Panc1 (cell line): ENCODE results near the gene FOXR2. TPM values are rescaled to one million over a fixed set of nuclear protein-coding genes. Genes with fewer than 3 reads are reported as not detected.

Source experiments
- ATAC-seq: fragments of 200-7000 bp; cut with Tn5 transposase; 2 replicates; pipeline ENCODE4 v1.9.1; 2020; ENCODE audit warnings: mild to moderate bottlenecking, moderate library complexity
- BruUV-seq: library from RNA; stranded (reverse); fragments of 400-500 nt; replicated peaks from 2 replicates; lab custom pipeline; 2021; lab: Mats Ljungman, UMichigan
- CTCF ChIA-PET: fragments of 300-600 bp; sonication (Branson Sonifier 250); formaldehyde crosslinking; loops from one replicate; lab custom pipeline; 2022; ENCODE audit warnings: antibody characterized with exemption; lab: Charles Lee
- POLR2A ChIA-PET: fragments of 300-600 bp; sonication (Branson Sonifier 250); formaldehyde crosslinking; loops from one replicate; lab custom pipeline; 2022; ENCODE audit warnings: antibody characterized with exemption; lab: Charles Lee
- DNase-seq: peaks from one replicate; pipeline ENCODE4 v3.0.0-alpha.2; 2010; ENCODE audit warnings: low read depth, low spot score
- H3K27ac ChIP-seq: 2 replicates; pipeline ENCODE4 v1.5.1; 2011; ENCODE audit warnings: mild to moderate bottlenecking, low read length, inconsistent platforms
- H3K27me3 ChIP-seq: fragments of 200-500 bp; sonication (Bioruptor generic); 2 replicates; pipeline ENCODE4 v1.6.0; 2014; ENCODE audit warnings: low read length, inconsistent platforms; ENCODE audit not compliant: control insufficient read depth, insufficient read depth
- H3K36me3 ChIP-seq: fragments of 200-500 bp; sonication (Bioruptor generic); 2 replicates; pipeline ENCODE4 v1.5.1; 2014; ENCODE audit warnings: inconsistent platforms, mild to moderate bottlenecking, low read length, moderate library complexity; ENCODE audit not compliant: control insufficient read depth, insufficient read depth
- H3K4me1 ChIP-seq: 2 replicates; pipeline ENCODE4 v1.5.1; 2011; ENCODE audit warnings: inconsistent platforms, mild to moderate bottlenecking, low read length, moderate library complexity; ENCODE audit not compliant: control insufficient read depth, insufficient read depth
- H3K4me3 ChIP-seq, 2 experiments: 2 replicates each; pipeline ENCODE4 v1.5.1; 2011 to 2012; ENCODE audit warnings: low read depth in 2 of 2, low read length in 2 of 2, mild to moderate bottlenecking in 2 of 2, inconsistent platforms in 1 of 2, moderate library complexity in 1 of 2
- H3K9me3 ChIP-seq: fragments of 200-500 bp; sonication (Bioruptor generic); 2 replicates; pipeline ENCODE4 v1.5.1; 2014; ENCODE audit warnings: low read depth, mild to moderate bottlenecking, inconsistent platforms, low read length, moderate library complexity; ENCODE audit not compliant: control insufficient read depth, insufficient read depth
- CTCF ChIP-seq: fragments of 450-650 bp; IDR thresholded peaks from 2 replicates; pipeline ENCODE4 v1.5.1; 2017; ENCODE audit warnings: mild to moderate bottlenecking
- POLR2AphosphoS5 ChIP-seq: IDR thresholded peaks from 2 replicates; pipeline ENCODE4 v1.6.1; 2012; ENCODE audit warnings: mild to moderate bottlenecking, low read depth, low read length, moderate library complexity
- REST ChIP-seq, 2 experiments: IDR thresholded peaks; 2 replicates each; pipeline ENCODE4 v1.6.1; 2011 to 2012; ENCODE audit warnings: low read depth in 2 of 2, control low read depth in 1 of 2, low read length in 1 of 2, mild to moderate bottlenecking in 1 of 2, moderate library complexity in 1 of 2; ENCODE audit not compliant: insufficient read depth in 1 of 2
- SIN3A ChIP-seq: IDR thresholded peaks from 2 replicates; pipeline ENCODE4 v1.6.1; 2012; ENCODE audit warnings: low read depth, mild to moderate bottlenecking, low read length, moderate library complexity, borderline replicate concordance; ENCODE audit not compliant: insufficient read depth
- TCF7L2 ChIP-seq: IDR thresholded peaks from 2 replicates; pipeline ENCODE4 v1.6.1; 2011; ENCODE audit warnings: mild to moderate bottlenecking, low read depth, low read length, inconsistent platforms
- in situ Hi-C: cut with HindIII; loops from 2 replicates; pipeline ENCODE4 v1.10.0; 2016; ENCODE audit warnings: low sequenced_read_pairs, low pct_unique_long_range_greater_than_20kb
- intact Hi-C: fragments of 100-400 bp; cut with micrococcal nuclease; formaldehyde crosslinking; loops from one replicate; pipeline ENCODE4 v1.10.0; 2022; ENCODE audit not compliant: unreplicated experiment
- total RNA-seq: library from RNA; stranded (reverse); gene quantifications from one replicate; pipeline ENCODE4 v1.2.1, GENCODE V29; 2021; ENCODE audit not compliant: unreplicated experiment

Gene FOXR2
- total RNA-seq, 1 experiment from 2014 or later = not detected

GRCh38 chrX:55619547-55619946, 3.7 kb upstream of the FOXR2 start:
- intact Hi-C loops (no loop called here), in situ Hi-C loops (no loop called here)
- BruUV-seq = no TSS peak
- H3K4me1 ChIP-seq = no peaks in the 10 kb centered on the region
- H3K36me3 ChIP-seq = no peaks in the 10 kb centered on the region
- ATAC-seq (no peak), DNase-seq (no peak)
- POLR2A ChIA-PET = no interaction called here
- CTCF ChIA-PET = no interaction called here
- H3K9me3 ChIP-seq = no peaks in the 10 kb centered on the region
- no peaks in the 10 kb centered on the region for H3K27me3 ChIP-seq
- no peak for TF ChIP-seq CTCF
- no peak for TF ChIP-seq TCF7L2
- no peak overlapping the region for H3K27ac ChIP-seq
- no peak overlapping the region for H3K4me3 ChIP-seq

GRCh38 chrX:55624403-55624802, 1.2 kb downstream of the FOXR2 start:
- TF ChIP-seq SIN3A (no peak), REST (IDR thresholded peaks at IDR 0.05; ENCODE audit: insufficient read depth in 1 of 2, low read depth in 2 of 2, low read length in 1 of 2) (no peak), CTCF (no peak), POLR2AphosphoS5 (no peak), TCF7L2 (no peak)
- H3K27me3 ChIP-seq = no peaks in the 10 kb centered on the region
- no peaks in the 10 kb centered on the region for H3K9me3 ChIP-seq
- intact Hi-C loops (no loop called here), in situ Hi-C loops (no loop called here)
- BruUV-seq = no TSS peak
- ChIA-PET CTCF (no interaction called here), POLR2A (no interaction called here)
- no peaks in the 10 kb centered on the region for H3K4me1 ChIP-seq
- H3K27ac ChIP-seq = no peak overlapping the region
- ATAC-seq = no peak
- H3K36me3 ChIP-seq = no peaks in the 10 kb centered on the region
- no peak overlapping the region for H3K4me3 ChIP-seq
- DNase-seq = no peak
